Ectodermal cell (in vitro differentiated cells): ENCODE results near the gene AK1.
"Not testable (repeated sequence)": the region's sequence is repeated elsewhere in the genome, so short reads cannot be mapped to it uniquely, and the experiment has no call there.

ENCODE experiments used
- H3K27ac ChIP-seq: 2 replicates; pipeline ENCODE4 v1.7.0; 2013; ENCODE audit warnings: mild to moderate bottlenecking, low read depth, low read length; ENCODE audit not compliant: insufficient read depth, poor library complexity, severe bottlenecking
- H3K27me3 ChIP-seq: 2 replicates; pipeline ENCODE4 v1.7.0; 2013; ENCODE audit warnings: mild to moderate bottlenecking, low read length; ENCODE audit not compliant: insufficient read depth, control insufficient read depth, poor library complexity, severe bottlenecking
- H3K36me3 ChIP-seq: one replicate; pipeline ENCODE4 v1.7.0; 2013; ENCODE audit warnings: low read length; ENCODE audit not compliant: control insufficient read depth, insufficient read depth
- H3K4me1 ChIP-seq: one replicate; pipeline ENCODE4 v1.7.0; 2013; ENCODE audit warnings: low read length; ENCODE audit not compliant: control insufficient read depth, insufficient read depth
- H3K4me3 ChIP-seq: 2 replicates; pipeline ENCODE4 v1.7.0; 2013; ENCODE audit warnings: low read depth, low read length, control low read depth; ENCODE audit not compliant: insufficient read depth
- H3K9me3 ChIP-seq: 2 replicates; pipeline ENCODE4 v1.7.0; 2013; ENCODE audit warnings: mild to moderate bottlenecking, low read length, moderate library complexity; ENCODE audit not compliant: control insufficient read depth
- WGBS, 2 experiments: methylation state at CpG; one replicate each; pipeline ENCODE4 v1.1.7; 2013; ENCODE audit warnings: missing lambda C conversion rate in 2 of 2; 5-methylcytosine and 5-hydroxymethylcytosine counted together

Gene AK1

DNA sequence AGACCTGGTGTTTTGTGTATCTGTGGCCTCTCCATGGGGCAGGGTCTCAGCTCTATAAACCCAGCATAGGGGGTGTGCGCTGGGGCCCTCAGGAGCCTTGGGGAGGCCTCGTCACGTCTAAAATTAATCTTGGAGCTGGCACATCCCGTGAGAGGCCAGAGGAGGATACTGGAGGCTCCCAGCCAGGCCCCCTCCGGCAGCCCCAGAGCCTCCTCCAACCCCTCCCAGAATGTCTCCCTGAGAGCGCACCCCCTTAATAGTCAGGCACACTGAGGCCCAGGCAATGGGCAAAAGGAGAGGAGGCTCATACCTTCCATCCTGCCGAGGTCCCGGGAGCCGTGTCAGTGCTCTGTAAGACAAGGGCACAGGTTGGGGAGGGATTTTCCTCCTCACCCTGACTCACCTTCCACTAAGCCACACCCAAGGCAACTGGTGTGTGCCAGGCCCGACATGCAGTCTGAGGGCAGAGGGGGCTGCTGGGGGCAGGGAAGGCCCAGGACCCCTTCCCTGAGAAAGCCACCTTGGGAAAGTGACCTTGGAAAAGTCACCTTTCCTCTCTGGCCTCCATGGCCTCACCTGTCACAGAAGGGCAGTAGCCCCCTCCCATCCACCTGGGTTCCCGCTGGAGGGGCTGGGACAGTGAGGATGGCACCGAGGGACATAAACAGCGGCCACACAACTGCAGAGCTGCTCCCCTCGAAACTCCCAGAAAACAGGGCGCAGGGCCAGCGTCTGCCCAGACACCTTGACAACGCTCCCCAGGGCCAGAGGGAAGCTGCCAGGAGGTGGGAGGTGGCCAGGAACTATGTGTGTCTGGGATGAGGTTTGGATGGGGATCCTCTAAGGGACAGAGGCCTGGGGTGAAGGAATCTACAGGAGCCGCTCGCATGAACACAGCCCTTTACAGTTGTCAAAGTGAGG, 2.9 kb downstream of the AK1 start:
- peaks cover 30% of the 10 kb centered on the region for H3K4me1 ChIP-seq
- no peak overlapping the region for H3K27ac ChIP-seq
- H3K4me3 ChIP-seq, result no peak overlapping the region
- no peaks in the 10 kb centered on the region for H3K9me3 ChIP-seq
- no peaks in the 10 kb centered on the region for H3K27me3 ChIP-seq
- H3K36me3 ChIP-seq, result no peaks in the 10 kb centered on the region
- 92 to 93% methylated on average over 19 of the region's 19 CpGs for WGBS, 2 experiments

DNA sequence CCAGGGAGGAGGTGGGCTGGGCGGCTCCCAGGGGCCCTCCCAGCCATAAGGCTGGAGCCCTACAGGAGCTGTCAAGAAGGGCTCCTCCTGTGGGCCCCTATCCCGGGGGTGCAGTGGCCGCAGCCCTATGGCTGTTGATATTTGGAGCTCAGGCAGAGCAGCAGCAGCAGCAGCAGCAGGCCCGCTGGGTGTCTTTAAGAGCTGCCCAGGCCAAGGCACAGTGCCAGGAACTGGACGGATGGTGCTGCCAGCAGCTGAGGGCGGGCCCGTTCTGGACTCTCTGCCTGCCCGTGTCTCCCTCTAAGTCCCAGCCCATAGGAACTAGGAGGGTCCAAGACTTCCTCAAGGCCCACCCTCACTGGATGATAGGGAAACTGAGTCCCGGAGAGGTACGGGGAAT, 3.6 kb downstream of the AK1 start:
- no peaks in the 10 kb centered on the region for H3K36me3 ChIP-seq
- H3K9me3 ChIP-seq, result no peaks in the 10 kb centered on the region
- H3K4me1 ChIP-seq, result peaks cover 30% of the 10 kb centered on the region
- 93 to 95% methylated on average over 10 of the region's 10 CpGs for WGBS, 2 experiments
- peak overlapping the region; percentile 6 for H3K27ac ChIP-seq
- H3K27me3 ChIP-seq, result no peaks in the 10 kb centered on the region
- no peak overlapping the region for H3K4me3 ChIP-seq

GRCh38 chr9:127873223-127873691, 4.2 kb downstream of the AK1 start:
- Histone ChIP-seq H3K4me3 (no peak overlapping the region), H3K36me3 (no peaks in the 10 kb centered on the region), H3K4me1 (peaks cover 29% of the 10 kb centered on the region), H3K9me3 (no peaks in the 10 kb centered on the region), H3K27me3 (no peaks in the 10 kb centered on the region), H3K27ac (peak overlapping the region; percentile 6)
- WGBS, 2 experiments, result 72 to 80% methylated on average over 19 of the region's 19 CpGs

- Histone ChIP-seq H3K4me3 (no peak overlapping the region), H3K4me1 (peaks cover 23% of the 10 kb centered on the region), H3K36me3 (no peaks in the 10 kb centered on the region), H3K27me3 (no peaks in the 10 kb centered on the region), H3K27ac (peak overlapping the region; percentile 6), H3K9me3 (no peaks in the 10 kb centered on the region)
- 92 to 94% methylated on average over 20 of the region's 20 CpGs for WGBS, 2 experiments
Measured at GRCh38 chr9:127872369-127873222, 4.9 kb downstream of the AK1 start.

DNA sequence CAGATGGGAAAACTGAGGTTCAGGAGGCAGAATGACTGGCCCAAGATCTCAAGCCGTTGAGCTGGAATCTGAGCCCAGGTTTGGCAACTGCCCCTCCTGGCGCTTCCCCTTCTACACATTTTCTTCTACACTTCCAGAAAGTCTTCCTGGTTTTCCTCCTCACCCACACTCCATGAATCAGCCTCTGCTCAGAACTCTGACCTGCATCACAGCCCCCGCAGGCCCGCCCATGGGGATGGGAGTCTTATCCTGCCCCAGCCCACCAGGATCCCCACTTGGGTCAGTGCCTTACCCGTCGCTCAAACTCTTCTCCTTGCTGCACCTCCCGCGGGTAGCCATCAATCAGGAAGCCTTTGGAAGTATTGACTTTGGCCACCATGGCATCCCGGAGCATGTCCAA, 5.9 kb downstream of the AK1 start:
- H3K9me3 ChIP-seq, result no peaks in the 10 kb centered on the region
- no peaks in the 10 kb centered on the region for H3K27me3 ChIP-seq
- H3K27ac ChIP-seq, result no peak overlapping the region
- H3K36me3 ChIP-seq, result no peaks in the 10 kb centered on the region
- no peak overlapping the region for H3K4me3 ChIP-seq
- H3K4me1 ChIP-seq, result peaks cover 16% of the 10 kb centered on the region
- WGBS, 2 experiments, result 89 to 93% methylated on average over 9 of the region's 9 CpGs

- no peaks in the 10 kb centered on the region for H3K9me3 ChIP-seq
- no peak overlapping the region for H3K27ac ChIP-seq
- WGBS, 2 experiments, result 91 to 92% methylated on average over 12 of the region's 12 CpGs
- no peaks in the 10 kb centered on the region for H3K36me3 ChIP-seq
- peaks cover 11% of the 10 kb centered on the region for H3K4me1 ChIP-seq
- no peak overlapping the region for H3K4me3 ChIP-seq
- H3K27me3 ChIP-seq, result no peaks in the 10 kb centered on the region
Measured at GRCh38 chr9:127870887-127871286, 6.6 kb downstream of the AK1 start.

GRCh38 chr9:127870153-127870491, 7.4 kb downstream of the AK1 start:
- WGBS, 2 experiments, result 65 to 67% methylated on average over 9 of the region's 9 CpGs
- not testable (repeated sequence) for H3K36me3 ChIP-seq, H3K4me3 ChIP-seq, H3K27ac ChIP-seq, H3K27me3 ChIP-seq, H3K9me3 ChIP-seq
- peaks cover 12% of the 10 kb centered on the region for H3K4me1 ChIP-seq

DNA sequence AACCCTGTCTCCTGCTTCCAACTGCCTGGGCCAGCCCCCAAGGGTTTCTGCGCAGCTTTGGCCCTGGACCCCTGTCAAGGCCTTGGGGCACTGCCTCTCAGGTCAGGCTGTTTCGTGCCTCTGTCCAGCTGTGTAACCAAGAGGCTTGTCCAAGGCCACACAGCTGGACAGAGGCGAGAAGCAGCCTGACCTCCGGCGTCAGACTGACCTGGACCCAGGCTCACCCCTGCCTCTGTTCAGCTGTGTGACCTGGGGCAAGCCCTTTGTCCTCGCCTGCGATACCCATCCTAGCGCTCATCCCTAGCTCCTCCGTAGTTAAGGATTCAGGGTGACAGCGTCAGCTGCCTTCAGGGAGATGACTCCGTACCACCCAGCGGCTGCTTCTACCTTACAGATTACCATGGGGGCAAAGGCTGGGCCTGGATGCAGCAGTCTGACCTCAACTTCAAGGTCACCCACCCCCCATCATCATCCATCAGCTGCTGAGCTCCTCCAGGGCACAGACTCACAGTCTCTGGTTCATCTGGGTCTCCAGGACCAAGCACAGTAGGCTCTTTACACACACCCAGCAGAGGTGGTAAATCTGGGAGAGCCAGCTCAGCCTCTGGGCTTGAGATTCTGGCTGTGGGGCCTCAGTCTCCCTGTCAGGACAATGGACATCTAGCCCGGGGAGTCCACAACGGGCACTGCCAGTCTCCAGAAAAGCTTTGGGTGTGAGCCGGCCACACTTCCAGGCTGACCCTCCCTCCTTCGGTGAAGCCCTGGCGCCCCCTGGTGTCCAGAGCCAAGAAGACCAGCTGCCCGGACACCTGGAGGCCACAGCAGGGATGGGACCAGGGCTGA, 7.9 kb downstream of the AK1 start:
- no peaks in the 10 kb centered on the region for H3K36me3 ChIP-seq
- 69% methylated on average over 18 of the region's 18 CpGs for WGBS, 2 experiments
- peaks cover 13% of the 10 kb centered on the region for H3K4me1 ChIP-seq
- no peak overlapping the region for H3K27ac ChIP-seq
- no peaks in the 10 kb centered on the region for H3K27me3 ChIP-seq
- no peaks in the 10 kb centered on the region for H3K9me3 ChIP-seq
- H3K4me3 ChIP-seq, result no peak overlapping the region

- 91% methylated on average over 18 of the region's 18 CpGs for WGBS, 2 experiments
- H3K36me3 ChIP-seq, result no peaks in the 10 kb centered on the region
Measured at GRCh38 chr9:127868278-127868902, 9.1 kb downstream of the AK1 start.

More at GRCh38 chr9:127868278-127868902, 9.1 kb downstream of the AK1 start:
- H3K9me3 ChIP-seq, result no peaks in the 10 kb centered on the region
- no peaks in the 10 kb centered on the region for H3K27me3 ChIP-seq
- H3K4me1 ChIP-seq, result peaks cover 6% of the 10 kb centered on the region
- no peak overlapping the region for H3K4me3 ChIP-seq
- H3K27ac ChIP-seq, result no peak overlapping the region
